Activated CD8-positive, alpha-beta memory T cell treated with anti-CD3 and anti-CD28 coated beads for 4 hours (primary cell): ENCODE measurements around the gene PPARD.
"Not testable (repeated sequence)": the region's sequence is repeated elsewhere in the genome, so short reads cannot be mapped to it uniquely, and the experiment has no call there.

Source experiments
- DNase-seq, 2 donors: peaks; one replicate each; pipeline ENCODE4 v3.0.0-alpha.2; 2020; ENCODE audit warnings: low read depth in 2 of 2

The PPARD gene

DNA sequence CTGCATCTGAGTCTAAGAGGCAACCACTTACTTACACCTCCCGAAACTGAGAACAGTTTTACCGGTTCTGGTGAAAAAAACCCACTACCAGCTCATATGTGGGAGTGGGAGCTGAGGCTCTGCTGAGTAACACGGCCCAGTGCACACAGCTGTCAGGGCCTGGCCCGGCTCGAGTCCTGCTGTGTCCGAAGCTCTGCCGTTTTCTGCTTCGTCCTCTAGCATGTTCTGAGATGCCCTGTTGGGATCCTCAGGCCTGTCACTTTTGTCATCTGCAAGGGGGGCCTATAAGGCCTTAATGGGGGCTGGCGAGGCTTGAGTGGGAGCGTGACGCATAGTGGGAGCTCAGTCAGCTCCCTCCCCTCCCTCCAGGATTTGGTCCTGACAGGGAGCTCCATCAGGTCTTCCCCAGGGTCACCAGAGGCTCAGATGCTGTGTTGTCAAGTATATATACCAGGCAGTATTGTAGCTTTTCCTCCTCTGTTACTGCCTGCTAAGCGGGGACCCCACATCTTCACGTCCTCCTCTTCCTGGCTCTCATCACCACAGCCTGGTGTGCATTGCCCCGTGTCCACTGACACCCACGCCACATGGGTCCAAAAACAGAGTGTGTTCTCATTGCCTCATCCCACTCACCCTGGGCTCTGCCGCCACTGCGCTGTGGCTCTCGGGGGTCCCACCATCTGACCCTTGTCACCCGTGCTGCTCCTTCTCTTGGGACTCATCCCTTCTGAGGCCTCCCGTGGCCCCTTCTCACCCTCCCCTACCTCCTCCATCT, 64.5 kb downstream of the PPARD start:
- DNase-seq: no peak

DNA sequence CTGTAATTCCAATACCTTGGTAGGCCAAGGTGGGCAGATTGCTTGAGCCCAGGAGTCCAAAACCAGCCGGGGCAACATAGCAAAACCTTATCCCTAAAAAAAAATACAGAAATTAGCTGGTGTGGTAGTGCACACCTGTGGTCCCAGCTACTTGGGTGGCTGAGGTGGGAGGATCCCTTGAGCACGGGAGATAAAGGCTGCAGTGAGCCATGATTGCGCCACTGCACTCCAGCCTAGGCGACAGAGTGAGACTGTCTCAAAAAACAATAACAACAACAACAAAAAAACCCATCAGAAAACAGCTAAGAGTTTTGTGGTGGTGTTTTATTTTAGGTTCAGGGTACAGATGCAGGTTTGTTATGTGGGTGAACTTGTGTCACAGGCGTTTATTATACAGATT, 66.9 kb downstream of the PPARD start:
- no peak for DNase-seq

DNA sequence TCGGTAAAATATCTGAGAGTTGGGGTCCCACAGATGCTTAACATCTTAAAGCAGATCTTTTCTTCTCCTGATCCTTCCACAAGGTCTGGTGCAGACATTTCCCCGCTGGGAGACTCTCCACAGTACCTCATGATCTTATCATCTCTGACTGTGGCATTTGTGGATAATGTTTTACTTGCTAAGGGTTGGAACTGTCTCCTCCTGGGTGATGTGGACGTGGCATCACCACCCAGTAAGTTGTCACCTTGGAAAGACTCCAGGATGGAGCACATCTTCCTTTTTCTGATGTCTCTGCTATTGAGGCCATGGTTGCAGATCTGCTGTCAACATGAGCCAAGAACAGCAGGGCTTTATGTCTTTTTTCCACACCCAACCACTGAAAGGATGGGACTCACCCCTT, 67.8 kb downstream of the PPARD start:
- no peak for DNase-seq

DNA sequence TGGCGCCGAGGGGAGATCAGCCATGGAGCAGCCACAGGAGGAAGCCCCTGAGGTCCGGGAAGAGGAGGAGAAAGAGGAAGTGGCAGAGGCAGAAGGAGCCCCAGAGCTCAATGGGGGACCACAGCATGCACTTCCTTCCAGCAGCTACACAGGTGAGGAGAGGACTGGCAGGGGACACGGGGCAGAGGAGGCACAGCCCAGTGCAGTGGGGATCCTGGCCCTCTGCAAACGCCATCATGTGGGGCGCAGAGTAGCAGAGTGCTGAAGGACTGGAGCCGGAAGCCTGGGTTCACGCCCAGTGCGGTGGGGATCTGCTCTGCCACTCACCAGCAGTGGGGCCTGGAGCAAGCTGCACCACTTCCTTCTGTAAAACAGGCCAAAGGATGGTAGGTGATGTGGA, 68.7 kb downstream of the PPARD start:
- DNase-seq: no peak

DNA sequence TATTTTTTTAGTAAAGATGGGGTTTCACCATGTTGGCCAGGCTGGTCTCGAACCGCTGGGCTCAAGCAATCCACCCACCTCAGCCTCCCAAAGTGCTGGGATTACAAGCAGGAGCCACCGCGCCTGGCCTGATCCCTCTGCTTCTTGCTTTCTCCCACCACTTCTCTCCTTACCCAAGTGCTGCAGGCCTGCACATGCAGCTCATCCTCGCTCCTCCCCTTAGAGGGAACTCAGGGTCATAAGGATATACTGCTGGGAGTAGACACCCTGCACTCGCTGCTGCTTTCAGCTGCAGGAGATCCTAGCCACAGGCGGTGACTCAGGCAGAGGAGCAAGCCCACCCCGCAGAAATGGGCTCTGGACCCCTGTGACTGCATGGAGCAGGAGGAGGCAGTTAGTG, 69.7 kb downstream of the PPARD start:
- DNase-seq: no peak

DNA sequence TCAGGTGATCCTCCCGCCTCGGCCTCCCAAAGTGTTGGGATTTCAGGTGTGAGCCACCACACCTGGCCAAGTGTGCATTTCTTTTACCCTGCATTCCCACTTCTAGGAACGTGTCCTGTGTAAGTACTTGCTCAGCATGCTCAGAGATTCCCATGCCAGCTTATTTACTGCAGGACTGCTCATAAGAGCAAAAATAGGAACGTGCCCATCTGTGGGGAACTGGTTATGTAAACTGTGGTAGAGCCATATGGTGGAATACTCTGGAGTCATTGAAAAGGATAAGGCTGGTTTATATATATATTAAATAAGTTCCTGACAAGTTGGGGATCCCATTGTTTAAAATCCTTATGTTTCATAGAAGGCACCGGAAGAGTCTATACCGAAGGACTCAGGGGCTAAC, 71.6 kb downstream of the PPARD start:
- no peak for DNase-seq

DNA sequence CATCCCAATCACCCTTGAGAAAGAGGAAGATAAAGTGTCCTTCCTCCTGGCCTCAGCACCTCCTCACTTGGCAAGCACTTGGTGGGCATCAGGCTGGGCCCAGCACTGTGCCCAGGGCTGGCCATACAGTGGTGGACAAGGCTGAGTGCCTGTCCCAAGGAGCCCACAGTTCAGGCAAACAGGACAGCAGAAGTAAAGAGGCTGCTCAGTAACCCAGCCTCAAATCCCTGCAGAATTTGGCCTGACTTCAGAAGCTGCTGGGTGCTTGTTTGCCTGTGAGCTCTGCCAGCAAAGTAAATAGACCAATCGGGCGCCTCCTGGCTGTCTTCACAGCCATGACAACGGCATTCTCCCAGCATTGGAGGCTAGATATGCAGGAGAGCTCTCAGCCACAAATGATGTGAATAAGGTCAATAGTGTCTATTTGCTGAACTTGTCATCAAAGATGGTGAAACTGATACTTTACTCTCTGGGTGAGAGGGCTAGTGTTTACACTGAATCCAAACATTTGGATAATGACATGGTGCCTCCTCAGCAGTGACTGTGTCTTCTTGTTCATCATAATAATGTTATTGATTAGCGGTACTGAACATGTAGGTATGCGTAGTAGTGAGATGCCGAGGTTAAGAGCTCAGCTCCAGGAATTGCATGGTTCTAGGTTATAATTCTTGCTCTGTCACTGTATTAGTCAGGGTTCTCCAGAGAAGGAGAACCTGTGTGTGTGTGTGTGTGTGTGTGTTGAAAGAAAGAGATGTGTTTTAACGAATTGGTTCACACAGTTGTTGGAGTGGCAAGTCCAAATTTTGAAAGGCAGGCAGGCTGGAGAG, 72.9 kb downstream of the PPARD start:
- DNase-seq: no peak

DNA sequence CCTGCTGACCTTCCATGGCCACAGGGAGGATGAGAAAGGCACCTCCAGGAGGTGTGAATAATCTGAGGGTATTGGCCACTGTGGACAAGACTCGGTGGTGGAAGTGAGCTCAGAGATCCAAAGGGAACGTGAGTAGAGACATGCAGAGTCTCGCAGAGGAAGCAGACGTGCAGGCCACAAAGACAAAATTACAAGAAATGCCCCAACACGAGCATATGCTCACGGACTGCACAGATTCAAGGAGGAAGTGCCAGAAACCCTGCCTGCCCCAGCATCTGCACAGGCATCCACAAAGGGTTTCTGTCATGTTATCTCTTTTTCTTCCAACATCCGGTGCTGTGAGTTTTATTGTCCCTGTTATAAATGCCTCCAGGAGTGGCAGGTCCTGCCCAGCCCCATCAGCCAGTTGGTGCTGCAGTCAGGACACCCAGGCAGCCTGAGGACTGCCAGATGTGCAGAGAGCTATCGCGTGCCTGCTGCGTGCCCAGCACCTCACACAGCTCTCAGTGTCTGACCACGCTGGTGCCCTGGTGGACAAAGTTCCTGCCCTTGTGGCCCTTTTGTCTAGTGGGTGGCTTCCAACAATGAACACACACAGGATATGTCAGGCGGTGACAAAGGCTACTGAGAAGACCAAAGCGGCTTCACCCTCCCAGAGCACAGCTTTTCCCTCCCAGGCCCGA, 75.8 kb downstream of the PPARD start:
- DNase-seq: no peak

DNA sequence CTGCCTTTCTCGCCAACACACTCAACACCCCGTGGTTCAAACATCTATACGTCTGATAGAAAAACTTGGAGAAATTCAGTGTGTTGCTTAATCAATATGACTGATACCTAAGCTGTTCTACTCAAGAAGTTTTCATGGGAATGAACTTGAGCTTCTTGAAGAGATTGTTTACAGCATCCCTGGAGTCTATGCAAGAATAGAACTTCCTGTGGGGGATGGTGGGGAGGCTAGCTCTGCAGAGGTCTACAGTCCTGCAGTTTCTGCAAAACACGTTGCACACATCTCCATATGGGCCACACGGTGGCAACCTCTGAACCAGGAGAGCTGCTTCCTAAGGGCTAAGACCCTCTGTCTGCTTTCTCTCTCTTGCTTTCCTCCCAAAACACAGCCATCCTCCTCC, 77.1 kb downstream of the PPARD start:
- no peak for DNase-seq

DNA sequence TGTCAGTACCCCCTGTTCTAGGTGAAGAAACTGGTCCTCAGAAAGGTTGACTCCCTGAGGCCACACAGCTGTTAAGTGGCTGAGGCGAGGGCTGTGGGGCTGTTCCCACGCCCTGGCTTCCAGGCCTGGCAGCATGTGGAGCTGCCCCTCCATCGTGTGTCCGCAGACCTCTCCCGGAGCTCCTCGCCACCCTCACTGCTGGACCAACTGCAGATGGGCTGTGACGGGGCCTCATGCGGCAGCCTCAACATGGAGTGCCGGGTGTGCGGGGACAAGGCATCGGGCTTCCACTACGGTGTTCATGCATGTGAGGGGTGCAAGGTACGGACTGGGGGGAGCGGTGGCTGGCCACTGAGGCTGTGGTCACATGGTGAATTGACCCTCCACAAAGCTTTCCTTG, 77.6 kb downstream of the PPARD start:
- no peak for DNase-seq

DNA sequence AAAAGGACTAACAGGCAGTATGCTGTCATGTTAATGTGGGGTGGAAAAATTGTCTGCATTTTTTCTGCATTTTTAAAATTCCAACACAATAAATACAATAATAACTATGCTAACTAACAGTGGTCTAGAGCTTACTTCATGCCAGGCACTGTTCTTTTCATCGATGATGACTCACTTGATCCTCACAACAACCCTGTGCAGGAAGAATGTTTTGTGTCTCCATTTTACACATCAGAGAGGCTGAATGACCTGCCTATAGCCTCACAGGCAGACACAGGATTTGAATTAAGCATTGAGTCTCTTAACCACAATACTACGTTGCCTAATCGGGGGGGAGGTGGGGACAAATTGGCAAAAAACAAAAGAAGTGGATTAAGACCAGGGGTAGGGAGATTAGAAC, 82.9 kb downstream of the PPARD start:
- DNase-seq: no peak

DNA sequence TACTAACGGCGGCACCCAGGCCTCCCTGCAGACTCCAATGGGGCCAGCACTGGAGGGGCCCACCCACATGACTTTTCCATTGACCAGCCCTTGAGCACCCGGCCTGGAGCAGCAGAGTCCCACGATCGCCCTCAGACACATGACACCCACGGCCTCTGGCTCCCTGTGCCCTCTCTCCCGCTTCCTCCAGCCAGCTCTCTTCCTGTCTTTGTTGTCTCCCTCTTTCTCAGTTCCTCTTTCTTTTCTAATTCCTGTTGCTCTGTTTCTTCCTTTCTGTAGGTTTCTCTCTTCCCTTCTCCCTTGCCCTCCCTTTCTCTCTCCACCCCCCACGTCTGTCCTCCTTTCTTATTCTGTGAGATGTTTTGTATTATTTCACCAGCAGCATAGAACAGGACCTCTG, 83.7 kb downstream of the PPARD start:
- DNase-seq: no peak

DNA sequence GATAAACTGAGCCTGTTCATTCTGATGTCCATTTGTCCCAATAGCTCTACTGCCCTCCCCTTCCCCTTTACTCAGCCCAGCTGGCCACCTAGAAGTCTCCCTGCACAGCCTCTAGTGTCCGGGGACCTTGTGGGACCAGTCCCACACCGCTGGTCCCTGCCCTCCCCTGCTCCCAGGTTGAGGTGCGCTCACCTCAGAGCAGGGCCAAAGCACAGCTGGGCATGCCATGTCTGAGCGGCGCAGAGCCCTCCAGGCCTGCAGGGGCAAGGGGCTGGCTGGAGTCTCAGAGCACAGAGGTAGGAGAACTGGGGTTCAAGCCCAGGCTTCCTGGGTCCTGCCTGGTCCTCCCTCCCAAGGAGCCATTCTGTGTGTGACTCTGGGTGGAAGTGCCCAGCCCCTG, 85.1 kb downstream of the PPARD start:
- DNase-seq: no peak

DNA sequence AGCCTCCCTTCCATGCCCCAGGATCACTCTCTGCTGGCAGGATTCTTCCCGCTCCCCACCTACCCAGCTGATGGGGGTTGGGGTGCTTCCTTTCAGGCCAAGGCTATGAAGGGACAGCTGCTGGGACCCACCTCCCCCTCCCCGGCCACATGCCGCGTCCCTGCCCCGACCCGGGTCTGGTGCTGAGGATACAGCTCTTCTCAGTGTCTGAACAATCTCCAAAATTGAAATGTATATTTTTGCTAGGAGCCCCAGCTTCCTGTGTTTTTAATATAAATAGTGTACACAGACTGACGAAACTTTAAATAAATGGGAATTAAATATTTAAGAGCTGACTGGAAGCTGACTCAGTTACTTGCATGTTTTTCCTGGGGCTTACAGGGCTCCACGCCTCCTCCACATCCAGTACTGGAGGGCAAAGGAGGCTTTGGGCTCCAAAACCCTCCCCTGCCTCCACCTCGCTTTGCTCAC, 85.5 kb downstream of the PPARD start:
- DNase-seq: no peak

DNA sequence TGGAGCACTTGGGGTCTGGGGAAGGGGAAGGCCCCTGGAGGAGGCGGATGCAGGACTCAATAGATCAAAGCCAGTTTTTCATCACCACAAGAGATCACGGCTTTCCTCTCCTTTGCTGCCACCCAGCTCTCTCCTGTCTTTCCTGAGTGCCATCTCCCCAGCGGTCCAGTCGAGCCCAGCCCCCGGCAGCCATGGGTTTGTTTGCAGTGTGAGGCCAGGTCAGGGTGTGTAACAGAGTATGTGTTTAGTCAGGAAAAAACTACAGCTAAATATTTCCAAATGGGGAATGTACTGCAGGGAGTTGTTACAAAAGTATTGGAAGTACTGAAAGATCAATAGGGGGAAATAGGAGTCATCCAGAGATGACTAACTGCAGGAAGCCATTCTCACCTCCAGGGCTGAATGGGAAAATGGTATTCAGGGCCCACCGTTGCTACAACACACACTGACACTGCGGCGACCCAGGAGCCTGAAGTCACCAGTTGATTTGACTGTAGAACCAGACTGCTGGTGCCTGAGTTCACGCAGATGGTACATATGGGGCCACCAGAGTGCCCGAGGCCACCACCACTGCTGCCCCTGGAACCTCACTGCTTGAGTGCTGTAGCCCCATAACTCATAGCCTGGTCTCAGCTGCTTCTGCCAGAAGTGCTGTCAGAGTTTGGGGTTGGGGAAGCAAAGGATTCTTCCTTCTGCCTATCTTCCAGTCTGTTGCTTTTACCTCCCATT, 86.2 kb downstream of the PPARD start:
- DNase-seq: no peak

DNA sequence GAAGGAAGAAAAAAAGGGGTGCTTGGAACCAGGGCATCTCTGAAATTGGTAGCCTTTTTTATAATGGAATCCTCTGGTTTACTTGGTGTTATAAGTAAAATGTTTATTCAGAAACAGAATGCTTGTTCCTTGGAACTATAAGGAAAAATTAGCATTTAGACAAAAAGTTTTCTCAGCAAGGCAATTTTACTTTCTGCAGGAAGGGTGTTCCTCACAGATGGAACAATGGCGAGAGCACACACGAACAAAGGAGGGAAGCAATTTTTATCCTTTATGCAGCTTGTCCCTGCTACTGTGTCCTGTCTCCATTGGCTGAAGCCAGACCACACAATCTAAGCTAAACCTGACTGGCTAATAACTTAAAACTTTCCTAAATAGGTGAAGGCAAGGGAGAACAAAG, 87.1 kb downstream of the PPARD start:
- DNase-seq: no peak

DNA sequence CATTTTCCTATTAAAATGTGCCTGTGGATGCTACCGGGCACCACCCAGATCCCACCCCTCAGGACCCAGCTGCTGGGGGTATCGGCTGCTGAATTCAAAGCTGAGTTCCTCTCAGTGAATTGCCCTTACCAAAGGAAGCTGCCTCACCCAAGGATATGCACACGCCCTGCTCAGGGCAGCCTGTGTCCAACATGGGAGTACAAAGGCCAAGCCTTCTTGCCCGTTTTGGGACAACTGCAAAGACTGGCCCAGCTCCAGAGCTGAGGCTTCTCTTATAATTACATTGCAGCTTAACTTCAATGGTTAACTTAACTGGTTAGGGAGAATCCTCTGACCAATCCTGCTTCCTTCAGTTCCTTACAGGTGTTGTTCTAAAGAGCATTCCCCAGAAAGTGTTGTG, 89.9 kb downstream of the PPARD start:
- DNase-seq: no peak

DNA sequence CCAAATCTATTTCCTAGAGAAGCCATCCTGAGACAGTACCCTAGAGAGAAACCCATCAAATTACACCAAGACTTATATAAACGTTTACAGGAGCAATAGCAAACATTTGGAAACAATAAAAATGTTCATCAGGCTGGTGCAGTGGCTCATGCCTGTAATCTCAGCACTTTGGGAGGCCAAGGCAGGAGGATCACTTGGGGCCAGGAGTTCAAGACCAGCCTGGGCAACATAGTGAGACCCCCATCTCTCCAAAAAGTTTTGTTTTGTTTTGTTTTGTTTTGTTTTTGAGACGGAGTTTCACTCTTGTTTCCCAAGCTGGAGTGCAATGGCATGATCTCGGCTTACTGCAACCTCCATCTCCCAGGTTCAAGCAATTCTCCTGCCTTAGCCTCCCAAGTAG, 90.3 kb downstream of the PPARD start:
- DNase-seq: not testable (repeated sequence)

DNA sequence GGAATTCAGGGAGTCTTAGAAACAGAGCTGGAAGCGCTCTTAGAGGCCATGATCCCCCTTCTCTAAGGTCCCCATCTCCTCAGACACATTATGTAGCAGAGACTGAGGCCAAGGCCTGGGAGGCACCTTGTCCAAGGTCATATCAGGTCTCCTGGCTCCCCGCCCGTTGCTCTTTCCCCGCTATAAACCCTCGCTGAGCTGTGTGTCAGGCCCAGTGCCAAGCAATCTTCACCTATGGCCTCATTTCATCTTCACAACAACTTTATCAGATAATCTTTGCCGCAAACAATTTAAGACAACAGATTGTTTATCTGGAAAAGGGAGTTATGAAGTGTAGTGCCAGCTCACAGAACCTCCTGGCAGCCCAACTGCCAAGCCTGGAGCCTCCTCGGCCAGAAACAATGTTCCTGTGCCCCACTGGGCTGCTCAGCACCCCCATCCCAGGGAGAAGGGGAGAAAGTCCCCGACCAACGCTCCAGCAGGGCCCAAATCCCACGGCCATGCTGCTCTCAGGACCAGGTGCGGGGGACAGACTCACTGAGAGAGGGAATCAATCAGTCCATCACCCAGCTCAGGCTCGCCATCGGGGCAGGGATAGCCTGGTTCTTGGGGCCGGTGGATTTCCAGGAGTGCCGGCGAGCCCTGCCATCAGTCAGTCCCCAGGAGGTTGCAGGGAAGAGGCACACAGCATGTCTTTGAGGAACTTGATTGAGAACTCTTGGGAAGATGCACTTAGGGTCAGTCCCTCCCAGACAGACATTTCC, 92.9 kb downstream of the PPARD start:
- no peak for DNase-seq

DNA sequence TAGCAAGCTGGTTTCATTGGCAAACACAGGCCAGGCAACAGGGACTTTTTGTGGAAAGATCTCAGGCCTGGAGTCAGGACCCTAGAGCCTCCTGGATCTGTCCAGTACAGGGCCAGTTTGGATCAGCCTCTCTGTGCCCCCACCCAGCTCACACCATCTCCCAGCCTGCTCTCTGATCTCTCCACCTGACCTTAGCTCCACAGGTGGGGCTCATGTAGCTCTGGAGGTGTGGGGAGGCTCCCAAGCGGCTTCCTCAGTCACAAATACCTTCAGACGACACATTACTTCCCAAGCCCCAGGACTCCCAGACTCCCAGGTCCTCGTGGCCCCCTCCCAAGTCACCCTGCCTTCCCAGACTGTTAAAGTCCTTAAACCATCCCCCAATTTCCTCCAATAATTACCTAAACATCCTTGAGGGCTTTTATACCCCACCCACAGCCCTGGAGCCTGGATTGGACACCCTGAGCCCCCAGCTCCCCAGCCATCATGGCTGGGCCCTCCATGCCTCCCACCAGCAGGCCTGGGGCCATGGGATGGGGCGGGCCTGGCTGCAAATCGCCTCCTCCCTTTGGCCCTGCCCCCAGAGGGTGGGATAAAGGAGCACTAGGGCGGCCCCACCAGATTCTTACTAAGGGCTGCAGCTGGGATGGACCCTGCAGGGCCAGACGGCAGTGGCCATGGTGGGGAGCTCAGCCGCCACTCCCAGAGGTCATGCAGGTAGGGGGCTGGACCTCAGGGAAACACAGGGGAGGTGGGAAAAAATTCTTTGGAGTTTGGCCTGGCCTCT, 93.9 kb downstream of the PPARD start:
- no peak for DNase-seq
